ENCODE results near the gene SNX9.
A peak's percentile ranks its signal among the peaks of the same experiment; 100 is the strongest.
"Not testable (repeated sequence)": the region's sequence is repeated elsewhere in the genome, so short reads cannot be mapped to it uniquely, and the experiment has no call there.

The SNX9 gene

GRCh38 chr6:157855804-157856203 lies 32.8 kb downstream of the SNX9 start:
- not testable (repeated sequence) for DNase-seq (ENCODE audit: low read depth, low spot score)

- DNase-seq (ENCODE audit: low read depth, low spot score) = not testable (repeated sequence)
These were observed 35.6 kb downstream of the SNX9 start for GRCh38 chr6:157858664-157859063.

- DNase-seq (ENCODE audit: low read depth, low spot score) = no peak
These were observed 36.9 kb downstream of the SNX9 start for GRCh38 chr6:157859775-157860504.

GRCh38 chr6:157860505-157860991 lies 37.5 kb downstream of the SNX9 start:
- peak; percentile 13 for DNase-seq (ENCODE audit: low read depth, low spot score)

GRCh38 chr6:157861184-157861583 lies 38.1 kb downstream of the SNX9 start:
- DNase-seq (ENCODE audit: low read depth, low spot score) = no peak

GRCh38 chr6:157861814-157862213 lies 38.8 kb downstream of the SNX9 start:
- no peak for DNase-seq (ENCODE audit: low read depth, low spot score)

GRCh38 chr6:157862706-157863105 lies 39.7 kb downstream of the SNX9 start:
- DNase-seq (ENCODE audit: low read depth, low spot score) = no peak

GRCh38 chr6:157864185-157864761 lies 41.2 kb downstream of the SNX9 start:
- no peak for DNase-seq (ENCODE audit: low read depth, low spot score)

- DNase-seq (ENCODE audit: low read depth, low spot score) = no peak
These were observed 42.2 kb downstream of the SNX9 start for GRCh38 chr6:157865249-157865648.

- no peak for DNase-seq (ENCODE audit: low read depth, low spot score)
These were observed 44.1 kb downstream of the SNX9 start for GRCh38 chr6:157867155-157867559.

- no peak for DNase-seq (ENCODE audit: low read depth, low spot score)
These were observed 44.9 kb downstream of the SNX9 start for GRCh38 chr6:157867981-157868380.

- no peak for DNase-seq (ENCODE audit: low read depth, low spot score)
These were observed 45.8 kb downstream of the SNX9 start for GRCh38 chr6:157868835-157869234.

GRCh38 chr6:157869673-157870302 lies 46.7 kb downstream of the SNX9 start:
- no peak for DNase-seq (ENCODE audit: low read depth, low spot score)

GRCh38 chr6:157873735-157874344 lies 50.8 kb downstream of the SNX9 start:
- peak; percentile 70 for DNase-seq (ENCODE audit: low read depth, low spot score)

- DNase-seq (ENCODE audit: low read depth, low spot score) = no peak
These were observed 54.1 kb downstream of the SNX9 start for GRCh38 chr6:157877149-157877548.

- DNase-seq (ENCODE audit: low read depth, low spot score) = no peak
These were observed 54.8 kb downstream of the SNX9 start for GRCh38 chr6:157877573-157878438.

GRCh38 chr6:157879034-157879872 lies 56.2 kb downstream of the SNX9 start:
- DNase-seq (ENCODE audit: low read depth, low spot score) = no peak

GRCh38 chr6:157879873-157880254 lies 56.8 kb downstream of the SNX9 start:
- no peak for DNase-seq (ENCODE audit: low read depth, low spot score)

GRCh38 chr6:157880534-157880933 lies 57.5 kb downstream of the SNX9 start:
- no peak for DNase-seq (ENCODE audit: low read depth, low spot score)

GRCh38 chr6:157881342-157881741 lies 58.3 kb downstream of the SNX9 start:
- no peak for DNase-seq (ENCODE audit: low read depth, low spot score)

- DNase-seq (ENCODE audit: low read depth, low spot score) = no peak
These were observed 61.7 kb downstream of the SNX9 start for GRCh38 chr6:157884756-157885155.

Data from activated CD4-positive, CD25-positive, alpha-beta regulatory T cell treated with anti-CD3 and anti-CD28 coated beads, Interleukin-2, amount 50 U/mL, for 16 hours (primary cell).